KMS-11 (cell line): ENCODE data around the gene PPFIBP2.

Source experiments
- H2AFZ ChIP-seq: fragments of 200-600 bp; sonication (generic); 2 replicates; pipeline ENCODE4 v1.6.1; 2016; ENCODE audit warnings: antibody characterized with exemption, mixed run types, low read depth
- H3K27ac ChIP-seq: fragments of 200-600 bp; sonication (generic); 2 replicates; pipeline ENCODE4 v1.6.1; 2016; ENCODE audit warnings: mild to moderate bottlenecking, mixed run types
- H3K27me3 ChIP-seq: fragments of 200-600 bp; sonication (generic); 2 replicates; pipeline ENCODE4 v1.6.1; 2017; ENCODE audit warnings: mild to moderate bottlenecking, low read depth, mixed run types, moderate library complexity; ENCODE audit not compliant: insufficient read depth
- H3K36me3 ChIP-seq: fragments of 200-600 bp; sonication (generic); 2 replicates; pipeline ENCODE4 v1.6.1; 2017; ENCODE audit warnings: mild to moderate bottlenecking, mixed run types; ENCODE audit not compliant: insufficient read depth
- H3K4me1 ChIP-seq: fragments of 200-600 bp; sonication (generic); 2 replicates; pipeline ENCODE4 v1.6.1; 2016; ENCODE audit warnings: mild to moderate bottlenecking, low read depth, mixed run types; ENCODE audit not compliant: poor library complexity, severe bottlenecking
- H3K4me2 ChIP-seq: fragments of 200-600 bp; sonication (generic); 2 replicates; pipeline ENCODE4 v1.7.0; 2016; ENCODE audit warnings: mild to moderate bottlenecking, mixed run types
- H3K4me3 ChIP-seq: fragments of 200-600 bp; sonication (generic); IDR thresholded peaks from 2 replicates; pipeline ENCODE4 v1.6.1; 2017; ENCODE audit warnings: low read depth, low read length, mixed read lengths; ENCODE audit not compliant: insufficient read depth
- H3K79me2 ChIP-seq: fragments of 200-600 bp; sonication (generic); 2 replicates; pipeline ENCODE4 v1.6.1; 2016; ENCODE audit warnings: low read depth, mixed run types; ENCODE audit not compliant: insufficient read depth
- H3K9ac ChIP-seq: fragments of 200-600 bp; sonication (generic); 2 replicates; pipeline ENCODE4 v1.6.1; 2016; ENCODE audit warnings: mild to moderate bottlenecking, mixed run types
- H4K20me1 ChIP-seq: fragments of 200-600 bp; sonication (generic); 2 replicates; pipeline ENCODE4 v1.6.1; 2016; ENCODE audit warnings: mild to moderate bottlenecking, mixed run types; ENCODE audit not compliant: insufficient read depth
- CTCF ChIP-seq: fragments of 200-600 bp; sonication (generic); conservative IDR thresholded peaks from 2 replicates; pipeline ENCODE4 v1.6.1; 2017; ENCODE audit warnings: low read depth, mild to moderate bottlenecking, antibody characterized with exemption, low read length, moderate library complexity, mixed read lengths

Gene PPFIBP2

GRCh38 chr11:7508087-7508486 is 5.7 kb upstream of the PPFIBP2 start:
- H3K9ac ChIP-seq = no peak overlapping the region
- no peak overlapping the region for H3K4me3 ChIP-seq
- H3K27me3 ChIP-seq = no peaks in the 10 kb centered on the region
- H2AFZ ChIP-seq = no peak overlapping the region
- H3K4me2 ChIP-seq = no peak overlapping the region
- no peak overlapping the region for H3K27ac ChIP-seq
- no peaks in the 10 kb centered on the region for H3K36me3 ChIP-seq
- TF ChIP-seq CTCF = no peak
- H4K20me1 ChIP-seq = no peaks in the 10 kb centered on the region
- no peaks in the 10 kb centered on the region for H3K79me2 ChIP-seq
- H3K4me1 ChIP-seq = peaks cover 21% of the 10 kb centered on the region

GRCh38 chr11:7509966-7510365 is 3.8 kb upstream of the PPFIBP2 start:
- H2AFZ ChIP-seq = no peak overlapping the region
- H3K9ac ChIP-seq = no peak overlapping the region
- H3K4me3 ChIP-seq = no peak overlapping the region
- no peaks in the 10 kb centered on the region for H3K27me3 ChIP-seq
- H3K4me1 ChIP-seq = peaks cover 29% of the 10 kb centered on the region
- TF ChIP-seq CTCF = no peak
- H3K4me2 ChIP-seq = no peak overlapping the region
- H4K20me1 ChIP-seq = no peaks in the 10 kb centered on the region
- H3K36me3 ChIP-seq = no peaks in the 10 kb centered on the region
- H3K79me2 ChIP-seq = no peaks in the 10 kb centered on the region; the same call in 1 of the 2 replicates
- H3K27ac ChIP-seq = no peak overlapping the region

GRCh38 chr11:7511401-7511800 is 2.4 kb upstream of the PPFIBP2 start:
- peak overlapping the region; percentile 28 for H2AFZ ChIP-seq
- no peak for TF ChIP-seq CTCF
- peak overlapping the region; percentile 94 for H3K4me2 ChIP-seq
- H3K4me1 ChIP-seq = peaks cover 32% of the 10 kb centered on the region
- no peak overlapping the region for H3K4me3 ChIP-seq
- H3K79me2 ChIP-seq = no peaks in the 10 kb centered on the region; the same call in 1 of the 2 replicates
- H3K36me3 ChIP-seq = no peaks in the 10 kb centered on the region
- H3K27ac ChIP-seq = peak overlapping the region; percentile 93; the same call in 1 of the 2 replicates
- no peaks in the 10 kb centered on the region for H3K27me3 ChIP-seq
- H4K20me1 ChIP-seq = no peaks in the 10 kb centered on the region
- peak overlapping the region; percentile 81; the same call in 1 of the 2 replicates for H3K9ac ChIP-seq

GRCh38 chr11:7512525-7513233 is 1.1 kb upstream of the PPFIBP2 start:
- peak overlapping the region; percentile 94 for H2AFZ ChIP-seq
- peak overlapping the region; percentile 81 for H3K9ac ChIP-seq
- no peaks in the 10 kb centered on the region; the same call in 1 of the 2 replicates for H3K79me2 ChIP-seq
- H4K20me1 ChIP-seq = no peaks in the 10 kb centered on the region
- H3K4me3 ChIP-seq = no peak overlapping the region
- peaks cover 32% of the 10 kb centered on the region for H3K4me1 ChIP-seq
- H3K4me2 ChIP-seq = peak overlapping the region; percentile 94
- H3K27ac ChIP-seq = peak overlapping the region; percentile 93
- no peaks in the 10 kb centered on the region for H3K27me3 ChIP-seq
- no peak for TF ChIP-seq CTCF
- H3K36me3 ChIP-seq = no peaks in the 10 kb centered on the region
